Measurements from ENCODE around the gene CDC42BPB.

GRCh38 chr14:103029936-103030335, 27.4 kb downstream of the CDC42BPB start:
- TF ChIP-seq, protein P1, sequence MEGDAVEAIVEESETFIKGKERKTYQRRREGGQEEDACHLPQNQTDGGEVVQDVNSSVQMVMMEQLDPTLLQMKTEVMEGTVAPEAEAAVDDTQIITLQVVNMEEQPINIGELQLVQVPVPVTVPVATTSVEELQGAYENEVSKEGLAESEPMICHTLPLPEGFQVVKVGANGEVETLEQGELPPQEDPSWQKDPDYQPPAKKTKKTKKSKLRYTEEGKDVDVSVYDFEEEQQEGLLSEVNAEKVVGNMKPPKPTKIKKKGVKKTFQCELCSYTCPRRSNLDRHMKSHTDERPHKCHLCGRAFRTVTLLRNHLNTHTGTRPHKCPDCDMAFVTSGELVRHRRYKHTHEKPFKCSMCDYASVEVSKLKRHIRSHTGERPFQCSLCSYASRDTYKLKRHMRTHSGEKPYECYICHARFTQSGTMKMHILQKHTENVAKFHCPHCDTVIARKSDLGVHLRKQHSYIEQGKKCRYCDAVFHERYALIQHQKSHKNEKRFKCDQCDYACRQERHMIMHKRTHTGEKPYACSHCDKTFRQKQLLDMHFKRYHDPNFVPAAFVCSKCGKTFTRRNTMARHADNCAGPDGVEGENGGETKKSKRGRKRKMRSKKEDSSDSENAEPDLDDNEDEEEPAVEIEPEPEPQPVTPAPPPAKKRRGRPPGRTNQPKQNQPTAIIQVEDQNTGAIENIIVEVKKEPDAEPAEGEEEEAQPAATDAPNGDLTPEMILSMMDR (IDR thresholded peaks at IDR 0.05), result no peak
- no peak for TF ChIP-seq POLR2AphosphoS5 (IDR thresholded peaks at IDR 0.05; ENCODE audit: insufficient read depth in 1 of 2, low read depth in 1 of 2)

Data from vagina (tissue), 2 donors.